SJSA1 (cell line): ENCODE results near the gene CABLES2. TPM values are rescaled to one million over a fixed set of nuclear protein-coding genes. Genes with fewer than 3 reads are reported as not detected.
A peak's percentile ranks its signal among the peaks of the same experiment; 100 is the strongest.

Experiments used
- DNase-seq, 2 experiments: peaks; one replicate each; pipeline ENCODE4 v3.0.0-alpha.2; 2015 to 2020; ENCODE audit warnings: low spot score in 2 of 2, low read depth in 1 of 2
- H3K27ac ChIP-seq: fragments of 250-450 bp; sonication (Bioruptor Pico); 2 replicates; pipeline ENCODE4 v1.5.1; 2020; ENCODE audit warnings: mild to moderate bottlenecking, moderate library complexity
- H3K27me3 ChIP-seq: fragments of 250-450 bp; sonication (Bioruptor Pico); replicated peaks from 2 replicates; pipeline ENCODE4 v1.5.1; 2020; ENCODE audit warnings: mild to moderate bottlenecking, moderate library complexity
- H3K36me3 ChIP-seq: fragments of 250-450 bp; sonication (Bioruptor Pico); 2 replicates; pipeline ENCODE4 v1.5.1; 2020; ENCODE audit warnings: mild to moderate bottlenecking
- H3K4me1 ChIP-seq: fragments of 250-450 bp; sonication (Bioruptor Pico); replicated peaks from 2 replicates; pipeline ENCODE4 v1.6.1; 2021; ENCODE audit warnings: mild to moderate bottlenecking
- H3K4me3 ChIP-seq: fragments of 250-450 bp; sonication (Bioruptor Pico); 2 replicates; pipeline ENCODE4 v1.5.1; 2020; ENCODE audit warnings: mild to moderate bottlenecking
- H3K9me3 ChIP-seq: fragments of 250-450 bp; sonication (Bioruptor Pico); replicated peaks from 2 replicates; pipeline ENCODE4 v1.5.1; 2020; ENCODE audit warnings: mild to moderate bottlenecking
- total RNA-seq: library from RNA; depleted of rRNA; stranded (reverse); fragments of >200 nt; shearing (Covaris generic); gene quantifications from 2 replicates; pipeline ENCODE4 v1.2.3, GENCODE V29; 2014; rRNA removed

The CABLES2 gene
- 6.9 and 14.9 TPM in 2 replicates for total RNA-seq

GRCh38 chr20:62407221-62407992 is at the start of gene CABLES2:
CABLES2 (minus strand) TSS chr20:62407285; CDS start chr20:62407276, 9 bp downstream.
- Histone ChIP-seq H3K9me3 (no peaks in the 10 kb centered on the region), H3K27me3 (peaks cover 9% of the 10 kb centered on the region; the same call in 1 of the 2 replicates), H3K4me1 (peaks cover 24% of the 10 kb centered on the region), H3K27ac (no peak within 1 kb of the TSS), H3K4me3 (peak within 1 kb of the TSS; percentile 70), H3K36me3 (peaks cover 6% of the 10 kb centered on the region; the same call in 1 of the 2 replicates)
- DNase-seq: peak; percentile 73 to 93

- no peaks in the 10 kb centered on the region for H3K9me3 ChIP-seq
- no peaks in the 10 kb centered on the region for H3K36me3 ChIP-seq
- no peak overlapping the region for H3K27ac ChIP-seq
- no peaks in the 10 kb centered on the region for H3K4me1 ChIP-seq
- no peak for DNase-seq
- H3K4me3 ChIP-seq: no peak overlapping the region
- peaks cover 84% of the 10 kb centered on the region for H3K27me3 ChIP-seq
Measured at GRCh38 chr20:62455929-62456328, 48.8 kb upstream of the CABLES2 start.

- DNase-seq: no peak
- H3K27me3 ChIP-seq: peaks cover 80% of the 10 kb centered on the region
Measured at GRCh38 chr20:62454904-62455636, 48.0 kb upstream of the CABLES2 start.

GRCh38 chr20:62453186-62453808 is 46.2 kb upstream of the CABLES2 start:
- Histone ChIP-seq H3K36me3 (no peaks in the 10 kb centered on the region), H3K4me1 (no peaks in the 10 kb centered on the region), H3K27ac (no peak overlapping the region), H3K9me3 (no peaks in the 10 kb centered on the region), H3K4me3 (no peak overlapping the region), H3K27me3 (peaks cover 81% of the 10 kb centered on the region)
- DNase-seq: no peak

More at GRCh38 chr20:62454904-62455636, 48.0 kb upstream of the CABLES2 start:
- Histone ChIP-seq H3K36me3 (no peaks in the 10 kb centered on the region), H3K27ac (no peak overlapping the region), H3K9me3 (no peaks in the 10 kb centered on the region), H3K4me1 (no peaks in the 10 kb centered on the region), H3K4me3 (no peak overlapping the region)

- Histone ChIP-seq H3K27ac (no peak overlapping the region), H3K4me3 (no peak overlapping the region), H3K9me3 (no peaks in the 10 kb centered on the region), H3K27me3 (peaks cover 80% of the 10 kb centered on the region), H3K4me1 (no peaks in the 10 kb centered on the region), H3K36me3 (no peaks in the 10 kb centered on the region)
- no peak for DNase-seq
Measured at GRCh38 chr20:62452475-62453095, 45.5 kb upstream of the CABLES2 start.

- no peak for DNase-seq
- H3K36me3 ChIP-seq: no peaks in the 10 kb centered on the region
- H3K4me1 ChIP-seq: no peaks in the 10 kb centered on the region
- H3K27me3 ChIP-seq: peaks cover 80% of the 10 kb centered on the region
- no peak overlapping the region for H3K4me3 ChIP-seq
- H3K9me3 ChIP-seq: no peaks in the 10 kb centered on the region
- H3K27ac ChIP-seq: no peak overlapping the region
Measured at GRCh38 chr20:62451970-62452369, 44.9 kb upstream of the CABLES2 start.

GRCh38 chr20:62451156-62451767 is 44.2 kb upstream of the CABLES2 start:
- no peaks in the 10 kb centered on the region for H3K4me1 ChIP-seq
- peaks cover 80% of the 10 kb centered on the region for H3K27me3 ChIP-seq

GRCh38 chr20:62449951-62450691 is 43.0 kb upstream of the CABLES2 start:
- Histone ChIP-seq H3K27me3 (peaks cover 70% of the 10 kb centered on the region), H3K4me3 (no peak overlapping the region), H3K27ac (no peak overlapping the region), H3K4me1 (no peaks in the 10 kb centered on the region), H3K36me3 (no peaks in the 10 kb centered on the region), H3K9me3 (no peaks in the 10 kb centered on the region)
- DNase-seq: no peak

More at GRCh38 chr20:62451156-62451767, 44.2 kb upstream of the CABLES2 start:
- DNase-seq: no peak
- H3K27ac ChIP-seq: no peak overlapping the region
- no peaks in the 10 kb centered on the region for H3K9me3 ChIP-seq
- H3K36me3 ChIP-seq: no peaks in the 10 kb centered on the region
- H3K4me3 ChIP-seq: no peak overlapping the region

GRCh38 chr20:62448788-62449187 is 41.7 kb upstream of the CABLES2 start:
- Histone ChIP-seq H3K4me3 (no peak overlapping the region), H3K36me3 (no peaks in the 10 kb centered on the region), H3K27ac (no peak overlapping the region), H3K27me3 (peaks cover 68% of the 10 kb centered on the region), H3K9me3 (no peaks in the 10 kb centered on the region), H3K4me1 (no peaks in the 10 kb centered on the region)
- DNase-seq: no peak

GRCh38 chr20:62448038-62448437 is 41.0 kb upstream of the CABLES2 start:
- no peak for DNase-seq

GRCh38 chr20:62446888-62447869 is 40.1 kb upstream of the CABLES2 start:
- DNase-seq: no peak
- no peaks in the 10 kb centered on the region for H3K9me3 ChIP-seq
- no peak overlapping the region for H3K4me3 ChIP-seq
- peaks cover 71% of the 10 kb centered on the region for H3K27me3 ChIP-seq
- no peak overlapping the region for H3K27ac ChIP-seq
- H3K4me1 ChIP-seq: no peaks in the 10 kb centered on the region
- no peaks in the 10 kb centered on the region for H3K36me3 ChIP-seq

More at GRCh38 chr20:62448038-62448437, 41.0 kb upstream of the CABLES2 start:
- Histone ChIP-seq H3K36me3 (no peaks in the 10 kb centered on the region), H3K4me3 (no peak overlapping the region), H3K27me3 (peaks cover 69% of the 10 kb centered on the region), H3K4me1 (no peaks in the 10 kb centered on the region), H3K27ac (no peak overlapping the region), H3K9me3 (no peaks in the 10 kb centered on the region)

GRCh38 chr20:62446481-62446880 is 39.4 kb upstream of the CABLES2 start:
- Histone ChIP-seq H3K9me3 (no peaks in the 10 kb centered on the region), H3K4me3 (no peak overlapping the region), H3K27me3 (peaks cover 77% of the 10 kb centered on the region), H3K27ac (no peak overlapping the region), H3K4me1 (no peaks in the 10 kb centered on the region), H3K36me3 (no peaks in the 10 kb centered on the region)
- DNase-seq: no peak
